ENCODE results near the gene SDR42E2. TPM values are rescaled to one million over a fixed set of nuclear protein-coding genes. Genes with fewer than 3 reads are reported as not detected.

SDR42E2 gene
- total and polyA plus RNA-seq, 2 donors (not counting 1 experiment from before 2014, with no cell fraction given) = 0.12 to 0.62 TPM

DNA sequence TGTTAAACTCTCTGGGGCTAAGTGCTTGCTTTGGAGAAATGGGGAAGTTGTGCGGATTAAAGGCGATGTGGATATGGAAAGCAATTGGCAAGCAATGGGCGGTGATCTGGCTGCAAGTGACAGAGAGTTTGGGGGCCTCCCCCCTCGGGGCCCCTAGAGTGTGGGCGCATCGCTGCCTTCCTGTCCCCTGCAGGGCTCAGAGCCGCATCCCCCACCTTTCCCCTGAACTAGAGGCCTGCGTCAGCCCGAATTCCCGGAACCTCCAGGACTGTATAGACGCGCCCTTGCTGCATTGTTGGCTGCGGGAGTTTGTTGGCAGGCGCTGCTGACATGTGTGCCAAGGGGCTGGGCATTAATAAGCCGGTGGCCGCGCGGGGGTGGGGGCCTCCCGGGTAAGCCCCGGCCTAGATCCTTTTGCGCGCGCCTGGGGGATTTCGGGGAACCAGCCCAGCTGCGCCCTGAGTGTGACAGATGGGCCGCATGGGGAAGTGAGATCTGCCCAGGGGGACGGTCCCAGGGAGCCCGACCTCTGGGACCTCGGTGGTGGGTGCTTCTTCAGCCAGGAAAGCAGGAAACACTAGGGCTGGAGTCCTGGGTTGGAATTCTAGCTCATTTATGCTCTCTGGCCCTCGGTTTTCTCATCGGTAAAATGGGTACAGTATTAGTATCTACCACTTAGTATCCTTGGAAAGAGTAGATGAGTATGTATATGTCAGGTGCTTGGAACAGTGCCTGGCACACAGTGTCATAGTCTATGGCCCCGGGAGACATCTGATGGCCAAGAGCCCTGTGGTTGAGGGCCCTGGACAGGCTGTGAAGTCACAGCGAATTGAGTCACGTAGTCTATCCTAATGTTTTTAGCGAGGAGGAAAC is 44.8 kb downstream of the SDR42E2 start:
- Mint-ChIP-seq H3K27me3 (no peaks in the 10 kb centered on the region), H3K4me3 (peak overlapping the region; percentile 88), H3K27ac (peak overlapping the region; percentile 62), H3K9me3 (ENCODE audit: insufficient read depth) (peaks cover 2% of the 10 kb centered on the region), H3K4me1 (peaks cover 30% of the 10 kb centered on the region)
- Histone ChIP-seq H3K79me2 (ENCODE audit: control insufficient read depth, insufficient read depth, low read length) (peaks cover 56% of the 10 kb centered on the region), H2AFZ (ENCODE audit: insufficient read depth, low read depth, low read length, poor library complexity, severe bottlenecking) (peak overlapping the region; percentile 84), H3K36me3 (replicated peaks in 1 of 2; ENCODE audit: control extremely low read depth in 1 of 2, control insufficient read depth in 1 of 2, extremely low read depth in 1 of 2, insufficient read depth in 2 of 2, low read length in 1 of 2) (no peaks in the 10 kb centered on the region), H3K9me3 (ENCODE audit: control extremely low read depth in 1 of 3, control insufficient read depth in 2 of 3, insufficient read depth in 1 of 3, low read length in 2 of 3) (peaks cover 0 to 10% (median 0%) of the 10 kb centered on the region in 3 donors), H3K27me3 (replicated peaks in 1 of 4; ENCODE audit: control extremely low read depth in 1 of 4, control insufficient read depth in 3 of 4, insufficient read depth in 4 of 4, low read length in 3 of 4) (no peaks in the 10 kb centered on the region), H3K9ac (ENCODE audit: low read length) (peak overlapping the region; percentile 88), H4K20me1 (ENCODE audit: control insufficient read depth, insufficient read depth, low read length, poor library complexity, severe bottlenecking) (peaks cover 4% of the 10 kb centered on the region), H3K4me3 (ENCODE audit: control extremely low read depth in 1 of 5, extremely low read depth in 1 of 5, insufficient read depth in 1 of 5, low read depth in 2 of 5, low read length in 4 of 5) (peak overlapping the region; percentile 60 to 82 (median 80)), H3K4me1 (ENCODE audit: control insufficient read depth in 2 of 2, insufficient read depth in 2 of 2, low read length in 2 of 2) (peaks cover 10 to 23% of the 10 kb centered on the region in 2 donors), H3K4me2 (replicated peaks; ENCODE audit: low read depth, low read length, poor library complexity, severe bottlenecking) (peak overlapping the region; percentile 99), H3K27ac (ENCODE audit: low read length in 2 of 2) (peak overlapping the region; percentile 68 to 86)
- POLR2A ChIA-PET = interaction anchor here (1.1 to 1.9 kb wide), 5 partner anchors 11 to 34 kb away, joined by 3 to 28 read pairs (median 4); no protein-coding TSS in a partner anchor
- no peak for TF ChIP-seq EZH2 (IDR thresholded peaks at IDR 0.05; ENCODE audit: borderline replicate concordance, insufficient read depth, low read depth, low read length, poor library complexity, severe bottlenecking)
- TF ChIP-seq, protein P1, sequence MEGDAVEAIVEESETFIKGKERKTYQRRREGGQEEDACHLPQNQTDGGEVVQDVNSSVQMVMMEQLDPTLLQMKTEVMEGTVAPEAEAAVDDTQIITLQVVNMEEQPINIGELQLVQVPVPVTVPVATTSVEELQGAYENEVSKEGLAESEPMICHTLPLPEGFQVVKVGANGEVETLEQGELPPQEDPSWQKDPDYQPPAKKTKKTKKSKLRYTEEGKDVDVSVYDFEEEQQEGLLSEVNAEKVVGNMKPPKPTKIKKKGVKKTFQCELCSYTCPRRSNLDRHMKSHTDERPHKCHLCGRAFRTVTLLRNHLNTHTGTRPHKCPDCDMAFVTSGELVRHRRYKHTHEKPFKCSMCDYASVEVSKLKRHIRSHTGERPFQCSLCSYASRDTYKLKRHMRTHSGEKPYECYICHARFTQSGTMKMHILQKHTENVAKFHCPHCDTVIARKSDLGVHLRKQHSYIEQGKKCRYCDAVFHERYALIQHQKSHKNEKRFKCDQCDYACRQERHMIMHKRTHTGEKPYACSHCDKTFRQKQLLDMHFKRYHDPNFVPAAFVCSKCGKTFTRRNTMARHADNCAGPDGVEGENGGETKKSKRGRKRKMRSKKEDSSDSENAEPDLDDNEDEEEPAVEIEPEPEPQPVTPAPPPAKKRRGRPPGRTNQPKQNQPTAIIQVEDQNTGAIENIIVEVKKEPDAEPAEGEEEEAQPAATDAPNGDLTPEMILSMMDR (IDR thresholded peaks at IDR 0.05) = no peak
- ATAC-seq (ENCODE audit: low read depth) = peak; percentile 54
- WGBS (ENCODE audit: insufficient coverage) = 6% methylated on average over 32 of the region's 35 CpGs
- CTCF ChIA-PET = interaction anchor here (0.9 to 9.7 kb wide), 11 partner anchors 11 to 131 kb away, joined by 3 to 89 read pairs (median 6); partner anchors contain the start of gene POLR3E
- peak; percentile 94 for DNase-seq
- intact Hi-C loops (cut with micrococcal nuclease) = loop anchor here (1.0 to 2.0 kb wide), 5 partner anchors 11 to 90 kb away; partner anchors contain the start of gene POLR3E
